Fibroblast of villous mesenchyme (primary cell): ENCODE measurements around the gene KIAA1217. TPM values are rescaled to one million over a fixed set of nuclear protein-coding genes. Genes with fewer than 3 reads are reported as not detected.

Experiments
- DNase-seq: peaks from one replicate; pipeline ENCODE4 v3.0.0-alpha.2; 2010; ENCODE audit warnings: low read depth
- H3K4me3 ChIP-seq: 2 replicates; pipeline ENCODE4 v1.5.1; 2011; ENCODE audit warnings: low read depth, mild to moderate bottlenecking, low read length
- total RNA-seq: library from RNA; depleted of rRNA; stranded (reverse); fragments of >200 nt; gene quantifications from 2 replicates; pipeline ENCODE4 v1.2.3, GENCODE V29; 2012
- TF ChIP-seq, protein P1 (sequence below): IDR thresholded peaks from 2 replicates; pipeline ENCODE4 v1.5.1; 2012; ENCODE audit warnings: low read depth, mild to moderate bottlenecking, low read length; ENCODE audit not compliant: insufficient read depth

KIAA1217 gene
- total RNA-seq, 1 donor = 0.86 TPM

DNA sequence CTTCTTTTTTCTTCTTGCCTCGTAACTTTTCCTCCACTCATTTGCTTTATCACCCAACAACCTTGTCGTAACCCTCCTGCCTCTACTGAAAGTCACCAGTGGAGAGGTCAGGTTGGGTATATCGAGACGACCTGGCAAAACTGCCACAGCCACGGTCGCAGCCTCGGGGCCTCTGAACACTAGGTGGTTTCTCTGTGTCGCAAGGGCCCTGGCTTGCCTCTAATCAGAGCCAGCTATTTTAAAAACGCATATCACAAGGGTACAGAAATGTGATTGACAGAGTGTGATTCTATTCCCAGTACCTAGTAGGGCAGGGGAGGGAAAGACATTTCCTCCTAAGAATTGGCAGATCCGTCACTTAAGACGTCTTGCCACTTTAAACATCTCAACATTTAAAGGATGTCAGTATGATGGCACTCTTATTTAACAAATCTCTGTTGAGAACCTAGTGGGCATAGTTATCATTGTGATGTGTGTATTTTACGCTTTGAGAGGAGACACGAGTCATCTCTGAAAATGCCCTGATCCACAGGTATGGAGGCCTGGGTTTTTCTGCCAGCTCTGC, 317.2 kb downstream of the KIAA1217 start:
- DNase-seq = no peak
- H3K4me3 ChIP-seq = no peak overlapping the region
- TF ChIP-seq, protein P1, sequence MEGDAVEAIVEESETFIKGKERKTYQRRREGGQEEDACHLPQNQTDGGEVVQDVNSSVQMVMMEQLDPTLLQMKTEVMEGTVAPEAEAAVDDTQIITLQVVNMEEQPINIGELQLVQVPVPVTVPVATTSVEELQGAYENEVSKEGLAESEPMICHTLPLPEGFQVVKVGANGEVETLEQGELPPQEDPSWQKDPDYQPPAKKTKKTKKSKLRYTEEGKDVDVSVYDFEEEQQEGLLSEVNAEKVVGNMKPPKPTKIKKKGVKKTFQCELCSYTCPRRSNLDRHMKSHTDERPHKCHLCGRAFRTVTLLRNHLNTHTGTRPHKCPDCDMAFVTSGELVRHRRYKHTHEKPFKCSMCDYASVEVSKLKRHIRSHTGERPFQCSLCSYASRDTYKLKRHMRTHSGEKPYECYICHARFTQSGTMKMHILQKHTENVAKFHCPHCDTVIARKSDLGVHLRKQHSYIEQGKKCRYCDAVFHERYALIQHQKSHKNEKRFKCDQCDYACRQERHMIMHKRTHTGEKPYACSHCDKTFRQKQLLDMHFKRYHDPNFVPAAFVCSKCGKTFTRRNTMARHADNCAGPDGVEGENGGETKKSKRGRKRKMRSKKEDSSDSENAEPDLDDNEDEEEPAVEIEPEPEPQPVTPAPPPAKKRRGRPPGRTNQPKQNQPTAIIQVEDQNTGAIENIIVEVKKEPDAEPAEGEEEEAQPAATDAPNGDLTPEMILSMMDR = no peak

DNA sequence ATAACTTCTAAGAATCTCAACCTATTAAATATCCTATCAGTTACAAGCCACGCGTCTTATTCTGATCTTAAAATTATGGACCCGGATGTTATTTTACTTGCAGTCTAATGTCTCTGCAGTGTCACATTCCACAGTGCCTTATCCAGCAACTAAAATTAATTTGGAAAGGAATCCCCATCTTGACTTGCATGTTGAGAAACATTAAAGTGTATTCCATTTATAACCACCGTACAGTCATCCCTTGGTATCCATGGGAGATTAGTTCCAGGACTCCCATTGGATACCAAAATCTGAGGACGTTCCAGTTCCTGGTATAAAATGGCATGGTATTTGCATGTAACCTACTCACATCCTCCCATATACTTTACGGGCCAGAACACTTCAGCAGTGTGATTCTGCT, 320.0 kb downstream of the KIAA1217 start:
- no peak for DNase-seq
- no peak overlapping the region for H3K4me3 ChIP-seq
- TF ChIP-seq, protein P1 = no peak

DNA sequence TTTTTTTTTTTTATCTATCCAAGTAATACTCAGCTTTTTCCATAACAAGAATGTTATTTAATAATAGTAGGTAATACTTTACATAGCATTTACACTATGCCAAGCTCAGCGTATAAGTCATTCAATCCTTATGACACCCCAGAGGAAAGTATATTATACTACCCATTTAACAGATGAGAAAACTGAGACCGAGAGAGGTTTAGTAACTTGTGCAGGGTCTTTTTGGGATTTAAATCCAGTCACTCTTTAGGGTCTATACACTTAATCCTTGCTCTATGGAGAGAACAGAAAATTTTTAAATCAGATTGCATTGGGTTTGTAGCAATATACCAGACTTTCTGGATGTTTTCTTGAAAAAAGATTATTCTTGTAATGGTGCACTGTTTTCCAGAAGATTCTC, 322.5 kb downstream of the KIAA1217 start:
- no peak for DNase-seq
- H3K4me3 ChIP-seq = no peak overlapping the region
- TF ChIP-seq, protein P1 = no peak

DNA sequence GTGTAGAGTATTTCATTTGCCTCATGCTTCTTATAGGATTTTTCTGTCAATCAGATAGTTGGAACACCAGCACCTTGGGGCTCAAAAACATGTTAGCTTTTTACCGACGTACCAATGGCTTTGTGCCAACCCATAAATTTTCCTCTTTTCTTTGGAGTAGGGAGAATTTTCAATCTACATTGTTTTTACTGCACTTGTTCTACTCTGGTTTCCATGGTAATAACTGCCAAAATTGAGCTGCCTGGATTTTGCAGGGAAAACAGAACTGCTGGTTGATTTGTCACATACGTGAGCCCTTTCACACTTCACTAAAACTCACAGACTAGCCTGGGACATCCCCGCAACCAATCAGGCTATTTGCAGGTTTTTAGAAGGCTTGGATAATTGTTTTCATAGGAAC, 325.0 kb downstream of the KIAA1217 start:
- no peak overlapping the region for H3K4me3 ChIP-seq
- TF ChIP-seq, protein P1 = no peak
- no peak for DNase-seq

DNA sequence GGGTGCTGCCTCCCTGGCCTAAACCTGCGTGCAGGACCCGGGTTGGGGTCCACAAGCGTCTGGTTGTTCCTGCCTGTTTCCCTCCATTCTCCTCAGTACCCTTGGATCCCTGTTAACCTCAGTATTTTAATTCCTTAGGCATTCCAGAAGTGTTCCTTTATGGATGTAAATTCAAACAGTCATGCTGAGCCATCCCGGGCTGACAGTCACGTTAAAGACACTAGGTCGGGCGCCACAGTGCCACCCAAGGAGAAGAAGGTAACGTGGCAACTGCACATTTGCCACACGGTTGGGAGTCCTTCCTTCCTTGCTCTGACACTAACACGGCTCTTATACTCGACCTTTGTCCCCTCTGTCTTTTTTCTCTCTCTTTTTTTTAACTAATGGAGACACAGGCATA, 327.7 kb downstream of the KIAA1217 start:
- H3K4me3 ChIP-seq = no peak overlapping the region
- DNase-seq = no peak
- TF ChIP-seq, protein P1 = no peak

DNA sequence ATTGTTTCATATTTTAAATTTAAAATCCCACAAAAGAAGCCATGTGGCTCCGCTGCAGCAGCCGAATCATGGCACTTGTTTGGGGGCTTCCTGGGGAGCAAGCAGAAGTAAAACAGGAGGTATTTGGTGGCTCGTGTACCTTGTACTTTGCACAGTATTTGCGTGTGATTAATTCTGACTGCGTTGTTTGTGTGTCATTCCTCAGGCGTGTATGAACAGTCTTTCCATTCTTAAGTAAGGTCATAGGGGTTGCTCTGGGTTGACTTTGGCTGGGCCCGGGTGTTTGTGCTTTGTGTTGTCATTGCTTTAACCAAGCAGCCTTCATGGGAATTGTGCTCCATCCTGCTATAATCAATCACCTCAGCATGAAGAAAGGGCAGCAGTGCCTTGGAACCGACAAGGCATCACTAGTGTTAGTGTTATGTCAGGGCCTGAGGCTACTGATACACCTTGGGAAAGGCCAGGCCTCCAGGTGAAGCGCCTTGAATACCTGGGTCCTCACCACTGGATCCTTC, 332.4 kb downstream of the KIAA1217 start:
- TF ChIP-seq, protein P1 = no peak
- no peak for DNase-seq
- H3K4me3 ChIP-seq = no peak overlapping the region
